HepG2 (cell line): ENCODE measurements around the gene SYPL1. TPM values are rescaled to one million over a fixed set of nuclear protein-coding genes. Genes with fewer than 3 reads are reported as not detected.

Experiments used
- ATAC-seq: fragments of 200-7000 bp; cut with Tn5 transposase; 3 replicates; pipeline ENCODE4 v1.9.1; 2020; ENCODE audit warnings: mild to moderate bottlenecking, moderate library complexity
- BruUV-seq: library from RNA; stranded (reverse); fragments of 400-500 nt; replicated peaks from 2 replicates; lab custom pipeline; 2021; lab: Mats Ljungman, UMichigan
- CTCF ChIA-PET: fragments of 300-600 bp; formaldehyde crosslinking; extraction: SDS; loops from one replicate; lab custom pipeline; 2021; ENCODE audit warnings: low total read pairs, inconsistent platforms, low intra/inter-chr PET ratio; lab: Yijun Ruan, JAX
- POLR2A ChIA-PET: fragments of 350-600 bp; sonication (Branson Sonifier 250); formaldehyde crosslinking; loops from one replicate; lab custom pipeline; 2020; ENCODE audit warnings: antibody characterized with exemption, inconsistent platforms; lab: Yijun Ruan, JAX
- DNase-seq: peaks from one replicate; pipeline ENCODE4 v3.0.0-alpha.2; 2015; ENCODE audit warnings: low spot score
- FAIRE-seq: peaks from 3 replicates; lab custom pipeline; 2011; peaks lifted over from hg19 to GRCh38; lab: Jason Lieb, UNC
- H2AFZ ChIP-seq: one replicate; pipeline ENCODE4 v1.6.1; 2011; ENCODE audit warnings: low read length, inconsistent platforms
- H3K27ac ChIP-seq: fragments of 300-600 bp; 3 replicates; pipeline ENCODE4 v1.8.0; 2011; ENCODE audit warnings: mixed run types, mild to moderate bottlenecking, mixed read lengths, low read length, inconsistent platforms; ENCODE audit not compliant: insufficient read depth; ENCODE audit errors: extremely low read length
- H3K27me3 ChIP-seq, 2 experiments: fragments of 200-600 bp in 1 of 2; 2 replicates in 1 of 2; 3 replicates in 1 of 2; pipeline versions ENCODE4 v1.6.0 to v1.8.0; 2011; ENCODE audit warnings: low read length in 2 of 2, mild to moderate bottlenecking in 2 of 2, moderate library complexity in 2 of 2, inconsistent platforms in 1 of 2; ENCODE audit not compliant: insufficient read depth in 2 of 2, control insufficient read depth in 1 of 2
- H3K36me3 ChIP-seq, 2 experiments: fragments of 200-600 bp in 1 of 2; replicated peaks in 1 of 2; 2 replicates in 1 of 2; 3 replicates in 1 of 2; pipeline versions ENCODE4 v1.5.1 to v1.8.0; 2011; ENCODE audit warnings: low read length in 2 of 2, inconsistent platforms in 1 of 2; ENCODE audit not compliant: insufficient read depth in 2 of 2, control insufficient read depth in 1 of 2
- H3K4me1 ChIP-seq: 2 replicates; pipeline ENCODE4 v1.5.1; 2012; ENCODE audit warnings: low read length, inconsistent platforms; ENCODE audit not compliant: insufficient read depth
- H3K4me2 ChIP-seq: 2 replicates; pipeline ENCODE4 v1.6.0; 2011; ENCODE audit warnings: low read depth, low read length, inconsistent platforms
- H3K4me3 ChIP-seq, 3 experiments: fragments of 200-600 bp in 1 of 3; sonication (generic), shearing (Covaris generic) in 1 of 3; replicated peaks in 1 of 3; 2 replicates each; pipeline ENCODE4 v1.5.1; 2011 to 2016; ENCODE audit warnings: low read length in 3 of 3, inconsistent platforms in 2 of 3, low read depth in 2 of 3, mild to moderate bottlenecking in 2 of 3, control low read depth in 1 of 3, mixed read lengths in 1 of 3; ENCODE audit not compliant: insufficient read depth in 1 of 3
- H3K79me2 ChIP-seq: one replicate; pipeline ENCODE4 v1.6.1; 2011; ENCODE audit warnings: low read length, inconsistent platforms; ENCODE audit not compliant: insufficient read depth
- H3K9ac ChIP-seq: 2 replicates; pipeline ENCODE4 v1.6.0; 2011; ENCODE audit warnings: mild to moderate bottlenecking, low read depth, low read length, inconsistent platforms; ENCODE audit not compliant: insufficient read depth
- H3K9me3 ChIP-seq: 2 replicates; pipeline ENCODE4 v1.5.1; 2012; ENCODE audit warnings: mild to moderate bottlenecking, low read length
- H4K20me1 ChIP-seq: 2 replicates; pipeline ENCODE4 v1.6.0; 2011; ENCODE audit warnings: inconsistent platforms, mild to moderate bottlenecking, low read length, moderate library complexity; ENCODE audit not compliant: insufficient read depth
- GABPB1 ChIP-seq: IDR thresholded peaks from 2 replicates; pipeline ENCODE4 v1.6.1; 2016; ENCODE audit warnings: mild to moderate bottlenecking, missing genetic modification reagents, moderate library complexity, missing compliant biosample characterization
- ZFP90 ChIP-seq: sonication (generic); formaldehyde crosslinking; IDR thresholded peaks from 2 replicates; pipeline ENCODE4 v1.8.0; 2022; ENCODE audit warnings: missing genetic modification reagents, mild to moderate bottlenecking, inconsistent platforms, borderline replicate concordance
- WGBS: methylation state at CpG from one replicate; pipeline ENCODE4 v1.1.6; 2017; ENCODE audit warnings: low lambda C conversion rate; 5-methylcytosine and 5-hydroxymethylcytosine counted together
- in situ Hi-C: cut with HindIII; loops from 2 replicates; pipeline ENCODE4 v1.10.0; 2017; ENCODE audit warnings: low pct_unique_long_range_greater_than_20kb; ENCODE audit not compliant: extremely low pct_ligation_motif_present
- intact Hi-C: fragments of 100-400 bp; cut with micrococcal nuclease; formaldehyde crosslinking; loops from one replicate; pipeline ENCODE4 v1.10.0; 2022; ENCODE audit not compliant: unreplicated experiment
- polyA plus RNA-seq, 8 experiments: library from polyadenylated mRNA; depleted of rRNA in 3 of 8; stranded (reverse) in 7 of 8; unstranded in 1 of 8; fragments of >200 nt; fragmentation: Illumina TruSeq in 4 of 8; extraction: Trizol in 4 of 8; gene quantifications; 2 replicates each; pipeline versions ENCODE4 v1.2.1 to v1.2.3, GENCODE V29; 2011 to 2016; ENCODE audit warnings: low read depth in 4 of 8, missing spikeins in 1 of 8, mixed read lengths in 1 of 8; ENCODE audit not compliant: insufficient read depth in 1 of 8
- total RNA-seq, 5 experiments: library from RNA; depleted of rRNA; stranded (reverse); fragments of >200 nt; fragmentation: Illumina TruSeq; extraction: Trizol; gene quantifications; 2 replicates each; pipeline ENCODE4 v1.2.3, GENCODE V29; 2016; ENCODE audit warnings: low read depth in 1 of 5
- TF ChIP-seq, protein P1 (sequence below): sonication (generic); formaldehyde crosslinking; IDR thresholded peaks from 2 replicates; pipeline ENCODE4 v1.9.0; 2021; ENCODE audit warnings: missing genetic modification reagents, mild to moderate bottlenecking, borderline replicate concordance
- TF ChIP-seq, protein P2 (sequence below): sonication (generic); formaldehyde crosslinking; IDR thresholded peaks from 2 replicates; pipeline ENCODE4 v1.8.1; 2023; ENCODE audit warnings: mild to moderate bottlenecking, missing genetic modification reagents, borderline replicate concordance

SYPL1 gene
- total and polyA plus RNA-seq, 2 of the 13 experiments (the other 11 are each of a cell fraction or from before 2014, with no cell fraction given) = 27.5 to 40.2 TPM

DNA sequence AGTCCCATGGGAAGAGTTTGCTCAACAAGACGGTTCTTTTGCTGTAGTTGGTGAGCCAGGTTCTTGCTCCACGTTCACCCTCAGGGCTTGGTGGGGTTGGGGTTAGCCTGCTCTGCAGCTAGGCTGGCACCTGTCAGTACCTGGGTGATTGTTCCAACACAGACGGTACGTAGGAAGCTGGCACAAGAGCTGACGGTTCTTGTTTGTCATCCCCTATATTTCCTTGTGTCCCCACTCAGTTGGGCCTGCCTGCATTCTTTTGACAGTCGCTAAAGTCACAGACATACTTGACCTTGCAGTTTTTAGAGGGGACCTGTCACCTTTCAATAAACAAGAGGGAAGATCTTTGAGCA is 40.2 kb upstream of the SYPL1 start:
- Histone ChIP-seq H3K4me2 (no peak overlapping the region), H3K27me3 (peaks cover 2 to 19% of the 10 kb centered on the region in 2 experiments; a peak in 3 of 5 replicates), H4K20me1 (no peaks in the 10 kb centered on the region), H3K4me3 (no peak overlapping the region), H3K9ac (no peak overlapping the region), H3K36me3 (no peaks in the 10 kb centered on the region), H3K4me1 (peaks cover 13% of the 10 kb centered on the region), H3K27ac (no peak overlapping the region), H2AFZ (no peak overlapping the region), H3K79me2 (no peaks in the 10 kb centered on the region), H3K9me3 (no peaks in the 10 kb centered on the region)
- CTCF ChIA-PET = interaction anchor here (5.2 kb wide), 1 partner anchor 94 kb away, joined by 94 read pairs; no protein-coding TSS in a partner anchor
- no peak for FAIRE-seq
- in situ Hi-C loops (loop anchor here (5.0 kb wide), 1 partner anchor 95 kb away; no protein-coding TSS in a partner anchor), intact Hi-C loops (loop anchor here (10.0 kb wide), 2 partner anchors 217 to 397 kb away; no protein-coding TSS in a partner anchor)
- POLR2A ChIA-PET = no interaction called here
- peak; percentile 35; the same call in 1 of the 3 replicates for ATAC-seq
- WGBS = 0% methylated on average over 6 of the region's 6 CpGs
- no peak for TF ChIP-seq GABPB1 (CRISPR knock-in tag)
- TF ChIP-seq, protein P1, sequence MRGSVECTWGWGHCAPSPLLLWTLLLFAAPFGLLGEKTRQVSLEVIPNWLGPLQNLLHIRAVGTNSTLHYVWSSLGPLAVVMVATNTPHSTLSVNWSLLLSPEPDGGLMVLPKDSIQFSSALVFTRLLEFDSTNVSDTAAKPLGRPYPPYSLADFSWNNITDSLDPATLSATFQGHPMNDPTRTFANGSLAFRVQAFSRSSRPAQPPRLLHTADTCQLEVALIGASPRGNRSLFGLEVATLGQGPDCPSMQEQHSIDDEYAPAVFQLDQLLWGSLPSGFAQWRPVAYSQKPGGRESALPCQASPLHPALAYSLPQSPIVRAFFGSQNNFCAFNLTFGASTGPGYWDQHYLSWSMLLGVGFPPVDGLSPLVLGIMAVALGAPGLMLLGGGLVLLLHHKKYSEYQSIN = no peak
- TF ChIP-seq, protein P2, sequence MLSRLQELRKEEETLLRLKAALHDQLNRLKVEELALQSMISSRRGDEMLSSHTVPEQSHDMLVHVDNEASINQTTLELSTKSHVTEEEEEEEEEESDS (CRISPR knock-in tag) = no peak
- TF ChIP-seq ZFP90 = no peak
- no TSS peak for BruUV-seq
- DNase-seq = no peak
